Measurements from ENCODE around the gene DRAM1.

The DRAM1 gene

DNA sequence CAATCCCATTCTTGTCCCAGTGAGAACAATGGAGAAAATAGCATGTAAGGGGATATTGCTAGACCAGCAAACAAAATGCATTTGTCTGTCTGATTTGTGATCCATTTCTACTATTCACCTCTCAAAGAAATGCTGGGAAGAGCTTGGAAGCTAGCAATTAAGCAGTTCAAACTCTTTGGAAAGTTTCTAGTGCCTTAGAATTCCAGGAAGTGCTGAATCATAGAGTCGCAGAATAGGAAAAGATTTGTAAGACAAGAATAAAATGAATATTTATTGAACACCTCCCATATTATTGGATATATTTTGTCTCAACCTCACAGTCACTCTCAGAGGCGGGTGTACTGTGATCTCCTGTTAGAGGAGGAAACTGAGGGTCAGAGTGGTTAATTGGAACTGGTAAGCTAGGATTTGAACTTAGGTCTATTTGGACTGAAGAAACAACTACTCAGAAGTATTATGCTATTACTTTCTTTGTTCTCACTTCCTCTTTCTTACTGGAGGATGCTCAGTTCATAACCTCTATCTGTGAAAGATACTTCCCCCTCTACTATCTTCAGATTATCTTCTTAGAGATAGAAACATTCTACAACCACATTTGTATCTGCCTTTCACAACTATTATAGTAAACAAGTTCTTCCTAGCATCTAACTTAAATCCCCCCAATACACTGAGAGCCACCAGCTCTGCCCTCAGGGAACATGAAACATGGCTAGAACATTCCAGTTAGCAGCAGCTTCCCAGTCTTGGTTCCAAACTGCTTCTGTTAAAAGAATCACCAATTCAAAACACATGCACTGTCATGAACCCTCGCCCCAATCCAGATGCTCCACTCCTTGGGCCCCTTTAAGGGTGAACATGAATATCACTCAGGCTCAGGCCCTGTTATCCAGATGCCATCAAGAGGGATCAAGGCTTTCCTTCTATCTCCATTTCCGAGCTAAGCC lies 64.2 kb downstream of the DRAM1 start:
- no peak for DNase-seq (ENCODE audit: low read depth)

DNA sequence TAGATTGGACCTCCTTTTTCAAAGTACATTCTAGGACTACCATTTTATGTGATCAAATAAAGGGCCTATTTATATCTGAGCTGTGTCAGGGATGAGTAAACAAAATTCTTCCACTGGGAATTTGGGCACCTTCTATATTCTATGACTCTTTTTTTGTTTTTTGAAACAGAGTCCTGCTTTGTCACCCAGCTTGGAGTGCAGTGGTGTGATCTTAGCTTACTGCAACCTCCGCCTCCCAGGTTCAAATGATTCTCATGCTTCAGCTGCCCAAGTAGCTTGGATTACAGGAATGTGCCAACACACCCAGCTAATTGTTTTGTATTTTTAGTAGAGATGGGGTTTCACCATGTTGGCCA lies 64.8 kb downstream of the DRAM1 start:
- DNase-seq (ENCODE audit: low read depth): no peak

DNA sequence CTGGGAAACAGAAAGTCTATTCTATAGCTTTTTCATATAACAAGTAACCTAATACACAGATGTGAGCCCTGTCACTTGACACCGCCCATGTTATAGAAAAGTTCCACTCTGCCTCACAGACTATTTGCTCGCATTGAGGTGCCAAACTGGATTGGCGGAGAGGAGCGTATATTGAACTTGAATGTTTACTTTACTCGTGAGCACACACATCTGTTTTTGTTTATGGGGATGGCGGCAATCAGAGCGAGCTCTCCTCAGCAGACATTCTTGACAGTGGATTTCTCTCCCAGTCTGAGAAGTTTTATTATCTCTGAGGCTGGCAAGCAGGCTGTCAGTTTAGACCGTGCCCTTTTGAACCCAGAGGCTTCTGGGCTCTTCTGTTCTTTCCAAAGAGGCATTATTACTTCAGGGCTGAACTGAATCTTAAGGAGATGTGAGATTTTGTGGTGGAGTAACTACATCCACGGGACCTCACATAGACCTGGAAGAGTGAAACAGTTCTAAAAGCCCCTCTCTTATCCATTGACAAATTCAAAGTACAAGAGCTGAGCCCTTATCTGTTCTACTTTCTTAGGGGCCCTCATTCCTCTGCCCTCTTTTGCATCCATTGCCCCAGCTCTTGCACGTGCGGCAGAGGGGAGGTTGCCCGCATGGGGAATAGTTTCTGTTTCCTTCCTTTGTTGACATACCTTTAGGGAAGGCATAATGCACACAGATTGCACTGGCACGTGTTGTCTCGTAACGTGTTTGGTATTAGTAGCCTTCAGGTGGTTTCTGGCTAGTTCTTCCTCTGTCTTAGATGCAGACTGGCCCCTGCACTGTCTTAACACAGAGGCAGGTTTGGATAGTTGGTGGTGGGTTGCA lies 68.2 kb downstream of the DRAM1 start:
- DNase-seq (ENCODE audit: low read depth): no peak

DNA sequence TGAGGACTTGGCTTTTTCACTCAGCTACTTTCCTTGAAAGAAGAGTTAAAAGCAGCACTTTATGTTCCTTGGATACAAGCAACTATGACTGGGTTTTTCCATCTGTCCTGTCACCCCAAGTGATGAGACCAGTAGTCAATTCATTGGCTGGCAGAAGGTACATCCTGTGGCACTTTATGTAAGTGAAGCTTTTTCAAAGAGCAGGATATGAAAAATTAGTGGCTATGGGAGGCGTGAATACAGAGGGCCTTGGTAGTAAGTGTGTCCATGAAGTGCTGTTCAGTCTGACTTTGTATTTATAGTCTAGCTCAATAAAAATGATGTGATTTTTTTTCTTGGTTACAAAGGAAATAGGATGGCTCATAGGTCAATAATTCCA lies 68.8 kb downstream of the DRAM1 start:
- DNase-seq (ENCODE audit: low read depth): no peak

- DNase-seq (ENCODE audit: low read depth): no peak
Observed at GRCh38 chr12:101947316-101947715, 69.9 kb downstream of the DRAM1 start.

DNA sequence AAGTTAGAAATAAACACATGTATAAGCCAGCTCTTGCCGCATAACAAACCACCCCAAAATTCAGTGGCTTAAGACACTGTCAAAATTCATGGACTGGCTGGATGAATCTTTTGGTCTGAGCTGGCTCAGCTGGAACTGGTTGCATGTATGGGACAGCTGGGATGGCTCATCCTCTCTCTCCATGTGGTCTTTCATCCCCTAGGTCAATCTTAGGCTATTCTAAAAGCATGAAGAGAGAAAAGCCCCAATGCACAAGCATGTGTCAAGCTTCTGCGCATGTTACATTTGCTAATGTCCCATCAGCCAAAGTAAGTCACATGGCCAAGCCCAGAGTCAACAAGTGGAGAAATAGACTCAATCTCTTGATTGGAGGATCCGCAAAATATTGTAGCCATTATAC lies 71.0 kb downstream of the DRAM1 start:
- DNase-seq (ENCODE audit: low read depth): no peak

GRCh38 chr12:101951002-101951670 lies 73.8 kb downstream of the DRAM1 start:
- no peak for DNase-seq (ENCODE audit: low read depth)

- no peak for DNase-seq (ENCODE audit: low read depth)
Observed at GRCh38 chr12:101954113-101954512, 76.7 kb downstream of the DRAM1 start.

- no peak for DNase-seq (ENCODE audit: low read depth)
Observed at GRCh38 chr12:101954676-101955075, 77.3 kb downstream of the DRAM1 start.

DNA sequence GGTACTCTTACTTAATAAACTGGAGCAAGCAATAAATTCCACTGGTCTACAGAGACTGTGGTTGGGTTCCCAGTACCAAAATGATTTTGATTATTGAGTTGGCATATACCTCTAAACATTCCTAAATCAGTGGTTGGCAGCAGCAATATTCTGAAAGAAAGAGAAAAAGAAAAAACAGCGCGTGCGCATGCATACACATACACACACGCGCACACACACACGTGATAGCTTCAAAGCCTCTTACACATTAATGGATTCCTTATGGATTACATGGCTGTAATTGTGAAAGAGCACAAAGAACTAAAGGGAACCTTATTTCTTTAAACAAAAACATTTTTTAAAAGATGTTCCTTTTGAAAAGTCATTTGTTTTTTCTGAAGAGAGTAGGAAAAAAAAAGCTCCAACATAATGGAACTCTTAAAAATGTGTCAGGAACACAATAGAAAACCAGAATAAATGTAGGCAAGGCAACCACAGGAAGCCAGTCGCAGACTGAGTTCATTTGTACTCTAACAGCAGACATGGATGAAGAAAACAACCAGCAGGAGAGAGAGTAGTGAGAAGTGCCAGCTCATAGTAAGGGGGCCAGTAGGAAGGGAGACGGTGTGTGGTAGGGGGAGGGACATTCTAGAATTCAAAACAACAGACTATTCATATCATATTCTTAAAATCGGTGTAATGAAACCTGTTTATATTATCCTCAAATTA lies 80.0 kb downstream of the DRAM1 start:
- no peak for DNase-seq (ENCODE audit: low read depth)

- DNase-seq (ENCODE audit: low read depth): no peak
Observed at GRCh38 chr12:101959607-101960006, 82.2 kb downstream of the DRAM1 start.

GRCh38 chr12:101962486-101962885 lies 85.1 kb downstream of the DRAM1 start:
- no peak for DNase-seq (ENCODE audit: low read depth)

- DNase-seq (ENCODE audit: low read depth): no peak
Observed at GRCh38 chr12:101963697-101964096, 86.3 kb downstream of the DRAM1 start.

DNA sequence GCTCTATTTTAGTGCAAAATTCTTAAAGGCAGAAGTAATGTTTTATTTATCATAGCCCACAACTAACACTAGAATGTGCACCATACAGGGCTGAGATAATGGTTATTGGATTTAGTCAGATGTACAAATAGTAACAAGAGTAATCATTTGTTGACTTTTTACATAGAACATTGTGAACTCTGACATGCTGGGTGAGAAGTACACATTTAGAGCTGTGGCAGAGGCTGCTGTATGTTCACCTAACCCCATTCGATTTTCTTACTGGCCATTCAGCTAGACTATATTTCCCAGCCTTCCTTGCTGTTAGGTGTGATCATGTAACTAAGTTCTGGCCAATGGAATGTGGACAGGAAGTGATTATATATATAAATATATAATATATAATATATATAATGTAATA lies 89.1 kb downstream of the DRAM1 start:
- no peak for DNase-seq (ENCODE audit: low read depth)

GRCh38 chr12:101967506-101967905 lies 90.1 kb downstream of the DRAM1 start:
- no peak for DNase-seq (ENCODE audit: low read depth)

- DNase-seq (ENCODE audit: low read depth): no peak
Observed at GRCh38 chr12:101968770-101969169, 91.4 kb downstream of the DRAM1 start.

All from activated T-cell treated with anti-CD3 and anti-CD28 coated beads for 48 hours (primary cell).